ENCODE results near the gene FDXR. TPM values are rescaled to one million over a fixed set of nuclear protein-coding genes. Genes with fewer than 3 reads are reported as not detected.

FDXR gene
- total RNA-seq, 1 experiment from 2014 or later: 18.2 TPM

DNA sequence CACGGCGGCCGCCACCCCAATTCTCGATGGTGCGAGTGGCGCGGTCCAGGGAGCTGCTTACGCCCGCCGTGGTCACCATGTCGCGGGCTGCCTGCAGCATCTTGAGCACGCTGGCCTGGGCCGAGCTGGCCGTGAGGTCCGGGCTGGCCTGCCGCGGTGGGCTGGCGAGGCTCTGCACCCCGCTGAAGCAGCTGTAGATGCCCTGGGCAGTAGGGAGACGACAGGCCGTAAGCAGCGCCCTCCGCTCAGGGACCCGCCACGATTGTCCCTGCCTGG lies 29.5 kb downstream of the FDXR start:
- POLR2A ChIA-PET (ENCODE audit: unreplicated experiment): interaction anchor here (0.6 to 0.9 kb wide), 3 partner anchors 19 to 1642 kb away, joined by 4 to 7 read pairs (median 5); partner anchors contain the start of gene FDXR
- intact Hi-C loops (cut with micrococcal nuclease; ENCODE audit: unreplicated experiment): no loop called here
- no TSS peak for BruUV-seq (replicated peaks)

DNA sequence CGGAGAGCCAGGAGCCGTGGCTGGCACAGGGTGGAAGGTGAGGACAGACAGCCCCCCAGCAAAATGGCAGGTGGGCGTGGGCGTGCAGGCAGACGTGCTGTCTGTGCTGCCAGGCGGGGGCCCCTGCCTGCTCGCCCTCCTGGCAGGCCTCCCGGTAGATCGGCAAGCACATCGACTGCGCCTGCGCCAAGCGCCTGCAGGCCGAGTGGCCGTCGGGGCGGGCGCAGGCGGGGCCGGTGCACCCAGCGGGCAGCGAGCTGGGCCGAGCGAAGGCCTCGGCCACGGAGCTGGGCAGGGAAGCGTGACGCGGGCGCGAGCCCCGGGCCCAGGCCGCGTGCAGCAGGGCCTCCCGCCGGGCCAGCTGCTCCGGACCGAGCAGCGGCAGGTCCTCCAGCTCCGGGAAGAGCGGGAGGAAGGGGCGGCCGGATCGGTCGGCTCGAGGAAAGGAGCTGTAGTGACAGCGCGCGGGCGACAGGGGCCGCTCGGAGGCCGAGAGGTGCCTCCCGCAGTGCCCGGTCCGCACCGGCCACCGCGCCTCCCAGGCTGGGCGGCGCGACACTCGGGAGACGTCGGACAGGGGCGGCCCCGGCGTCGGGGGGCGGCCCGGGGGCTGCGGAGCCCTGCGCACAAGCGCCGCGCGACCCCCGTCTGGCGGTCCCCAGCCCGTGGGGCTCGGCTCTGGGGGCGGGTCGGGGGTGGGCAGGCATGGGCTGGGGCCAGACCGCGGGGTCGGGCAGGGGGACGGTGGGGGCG lies 30.0 kb downstream of the FDXR start:
- Histone ChIP-seq H3K27me3 (ENCODE audit: insufficient read depth, low read depth) (no peaks in the 10 kb centered on the region), H3K4me2 (peak overlapping the region; percentile 72), H3K9me2 (ENCODE audit: insufficient read depth) (no peaks in the 10 kb centered on the region), H3K36me3 (ENCODE audit: low read depth) (no peaks in the 10 kb centered on the region), H2AFZ (0 out of 2 replicates have a peak overlapping the region, but pooled peaks have one; percentile 52), H3K9me3 (ENCODE audit: insufficient read depth, low read depth) (no peaks in the 10 kb centered on the region), H3K4me1 (replicated peaks; ENCODE audit: insufficient read depth) (no peaks in the 10 kb centered on the region), H3K4me3 (peak overlapping the region; percentile 52; the same call in 1 of the 2 replicates), H3F3A (ENCODE audit: insufficient read depth, low read depth) (no peaks in the 10 kb centered on the region), H4K20me1 (ENCODE audit: insufficient read depth) (no peaks in the 10 kb centered on the region), H3K79me2 (ENCODE audit: low read depth) (no peaks in the 10 kb centered on the region), H3K27ac (no peak overlapping the region)
- ChIA-PET POLR2A (ENCODE audit: unreplicated experiment) (interaction anchor here (0.6 to 0.9 kb wide), 5 partner anchors 19 to 1643 kb away, joined by 3 to 7 read pairs (median 5); partner anchors contain the start of gene FDXR), CTCF (interaction anchor here (0.6 to 1.0 kb wide), 6 partner anchors 19 to 941 kb away, joined by 3 to 16 read pairs (median 4); partner anchors contain the start of gene FDXR)
- no peak for TF ChIP-seq EZH2 (IDR thresholded peaks at IDR 0.05; ENCODE audit: low read depth)
- TF ChIP-seq, protein P1, sequence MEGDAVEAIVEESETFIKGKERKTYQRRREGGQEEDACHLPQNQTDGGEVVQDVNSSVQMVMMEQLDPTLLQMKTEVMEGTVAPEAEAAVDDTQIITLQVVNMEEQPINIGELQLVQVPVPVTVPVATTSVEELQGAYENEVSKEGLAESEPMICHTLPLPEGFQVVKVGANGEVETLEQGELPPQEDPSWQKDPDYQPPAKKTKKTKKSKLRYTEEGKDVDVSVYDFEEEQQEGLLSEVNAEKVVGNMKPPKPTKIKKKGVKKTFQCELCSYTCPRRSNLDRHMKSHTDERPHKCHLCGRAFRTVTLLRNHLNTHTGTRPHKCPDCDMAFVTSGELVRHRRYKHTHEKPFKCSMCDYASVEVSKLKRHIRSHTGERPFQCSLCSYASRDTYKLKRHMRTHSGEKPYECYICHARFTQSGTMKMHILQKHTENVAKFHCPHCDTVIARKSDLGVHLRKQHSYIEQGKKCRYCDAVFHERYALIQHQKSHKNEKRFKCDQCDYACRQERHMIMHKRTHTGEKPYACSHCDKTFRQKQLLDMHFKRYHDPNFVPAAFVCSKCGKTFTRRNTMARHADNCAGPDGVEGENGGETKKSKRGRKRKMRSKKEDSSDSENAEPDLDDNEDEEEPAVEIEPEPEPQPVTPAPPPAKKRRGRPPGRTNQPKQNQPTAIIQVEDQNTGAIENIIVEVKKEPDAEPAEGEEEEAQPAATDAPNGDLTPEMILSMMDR (conservative IDR thresholded peaks at IDR 0.05): peak; percentile 50; the same call in 1 of the 2 replicates
- DNase-seq: peak; percentile 52 to 74
- no TSS peak for BruUV-seq (replicated peaks)
- intact Hi-C loops (cut with micrococcal nuclease; ENCODE audit: unreplicated experiment): no loop called here

More for the DNA sequence above, 29.5 kb downstream of the FDXR start:
- H4K20me1 ChIP-seq (ENCODE audit: insufficient read depth): no peaks in the 10 kb centered on the region
- H3K4me2 ChIP-seq: no peak overlapping the region
- no peaks in the 10 kb centered on the region for H3K36me3 ChIP-seq (ENCODE audit: low read depth)
- no peaks in the 10 kb centered on the region for H3K79me2 ChIP-seq (ENCODE audit: low read depth)
- DNase-seq: no peak
- no peak overlapping the region for H3K27ac ChIP-seq
- H3K4me1 ChIP-seq (replicated peaks; ENCODE audit: insufficient read depth): no peaks in the 10 kb centered on the region
- H3K9me3 ChIP-seq (ENCODE audit: insufficient read depth, low read depth): no peaks in the 10 kb centered on the region
- no peak overlapping the region for H2AFZ ChIP-seq
- no peaks in the 10 kb centered on the region for H3F3A ChIP-seq (ENCODE audit: insufficient read depth, low read depth)
- CTCF ChIA-PET: interaction anchor here (0.6 to 1.0 kb wide), 5 partner anchors 19 to 369 kb away, joined by 3 to 16 read pairs (median 5); partner anchors contain the start of gene FDXR
- H3K27me3 ChIP-seq (ENCODE audit: insufficient read depth, low read depth): no peaks in the 10 kb centered on the region
- H3K9me2 ChIP-seq (ENCODE audit: insufficient read depth): no peaks in the 10 kb centered on the region
- H3K4me3 ChIP-seq: no peak overlapping the region
- TF ChIP-seq EZH2 (IDR thresholded peaks at IDR 0.05; ENCODE audit: low read depth): no peak
- TF ChIP-seq, protein P1 (conservative IDR thresholded peaks at IDR 0.05): no peak

DNA sequence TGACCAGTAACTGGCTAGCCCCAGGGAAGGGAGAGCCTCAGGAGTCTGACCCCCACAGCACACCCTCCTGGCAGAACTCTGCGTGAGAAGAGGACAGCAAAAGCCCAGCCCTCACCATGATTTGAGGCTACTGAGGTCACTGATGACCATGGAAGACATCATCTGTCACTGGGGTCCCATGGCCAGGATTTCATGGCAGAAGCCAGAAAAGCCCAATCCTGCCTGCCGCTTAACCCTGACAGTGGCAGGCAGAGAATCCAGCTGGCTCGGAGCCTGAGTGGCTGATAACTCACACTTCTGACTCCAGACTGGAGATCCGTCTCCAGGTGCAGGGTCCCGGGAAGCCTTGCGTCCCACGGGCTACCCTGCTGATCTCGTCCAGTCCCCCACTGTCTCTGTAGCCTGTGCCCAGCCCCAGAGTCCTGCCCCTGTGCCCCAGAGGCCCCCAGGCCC lies 30.6 kb downstream of the FDXR start:
- Histone ChIP-seq H3F3A (ENCODE audit: insufficient read depth, low read depth) (no peaks in the 10 kb centered on the region), H3K27me3 (ENCODE audit: insufficient read depth, low read depth) (no peaks in the 10 kb centered on the region), H3K9me3 (ENCODE audit: insufficient read depth, low read depth) (no peaks in the 10 kb centered on the region), H3K4me1 (replicated peaks; ENCODE audit: insufficient read depth) (no peaks in the 10 kb centered on the region), H3K9me2 (ENCODE audit: insufficient read depth) (no peaks in the 10 kb centered on the region), H3K36me3 (ENCODE audit: low read depth) (no peaks in the 10 kb centered on the region), H4K20me1 (ENCODE audit: insufficient read depth) (no peaks in the 10 kb centered on the region), H3K4me2 (peak overlapping the region; percentile 72), H2AFZ (0 out of 2 replicates have a peak overlapping the region, but pooled peaks have one; percentile 52), H3K27ac (no peak overlapping the region), H3K4me3 (peak overlapping the region; percentile 52; the same call in 1 of the 2 replicates), H3K79me2 (ENCODE audit: low read depth) (no peaks in the 10 kb centered on the region)
- intact Hi-C loops (cut with micrococcal nuclease; ENCODE audit: unreplicated experiment): no loop called here
- ChIA-PET POLR2A (ENCODE audit: unreplicated experiment) (interaction anchor here (0.6 kb wide), 2 partner anchors 97 to 171 kb away, joined by 3 to 5 read pairs; no protein-coding TSS in a partner anchor), CTCF (interaction anchor here (0.6 to 1.0 kb wide), 2 partner anchors 31 to 941 kb away, joined by 3 to 7 read pairs; partner anchors contain the start of gene FDXR)
- DNase-seq: no peak
- TF ChIP-seq, protein P1 (conservative IDR thresholded peaks at IDR 0.05): no peak
- no peak for TF ChIP-seq EZH2 (IDR thresholded peaks at IDR 0.05; ENCODE audit: low read depth)
- no TSS peak for BruUV-seq (replicated peaks)

Measured in PC-9 (cell line).